ENCODE data around the gene MAPRE2. TPM values are rescaled to one million over a fixed set of nuclear protein-coding genes. Genes with fewer than 3 reads are reported as not detected.

The MAPRE2 gene
- total and polyA plus RNA-seq, 2 experiments from 2014 or later = 11.2 to 16.1 TPM

DNA sequence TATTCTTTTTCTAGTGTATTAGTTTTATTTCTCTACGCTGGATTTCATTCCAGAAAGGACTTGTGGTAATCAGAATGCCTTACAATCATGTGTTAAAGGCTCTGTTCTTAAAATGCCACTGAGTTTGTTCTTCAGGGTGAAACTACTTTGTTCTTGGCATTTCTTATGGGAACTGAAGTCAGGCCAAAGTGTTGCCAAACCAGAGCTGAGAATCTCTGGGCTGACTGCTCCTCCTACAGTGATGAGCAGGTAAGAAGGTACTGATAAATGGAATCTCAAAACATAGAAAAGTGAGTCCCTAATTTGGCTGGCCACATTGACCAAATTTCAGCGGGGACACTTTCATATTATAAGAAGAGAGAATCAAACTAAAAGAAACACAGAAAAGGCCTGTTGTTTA lies 144.6 kb downstream of the MAPRE2 start:
- no peaks in the 10 kb centered on the region for H4K20me1 ChIP-seq (ENCODE audit: insufficient read depth)
- TF ChIP-seq EZH2 (IDR thresholded peaks at IDR 0.05; ENCODE audit: insufficient read depth, poor library complexity, severe bottlenecking) = no peak
- TF ChIP-seq EZH2phosphoT487 (IDR thresholded peaks at IDR 0.05; ENCODE audit: insufficient read depth, low read depth) = no peak
- 50 to 64% methylated on average over 2 of the region's 2 CpGs for WGBS, 2 experiments (ENCODE audit: low coverage in 1 of 2, low lambda C conversion rate in 2 of 2, missing lambda C conversion rate in 2 of 2)
- H3K79me2 ChIP-seq (ENCODE audit: insufficient read depth) = no peaks in the 10 kb centered on the region
- H3K36me3 ChIP-seq (ENCODE audit: low read depth) = no peaks in the 10 kb centered on the region
- no peak overlapping the region for H3K9ac ChIP-seq
- H3K9me3 ChIP-seq (ENCODE audit: low read depth) = no peaks in the 10 kb centered on the region
- no peaks in the 10 kb centered on the region for H3F3A ChIP-seq (ENCODE audit: insufficient read depth)
- H2AFZ ChIP-seq = no peak overlapping the region
- H3K4me3 ChIP-seq = no peak overlapping the region
- H3K4me2 ChIP-seq (ENCODE audit: unreplicated experiment) = no peak overlapping the region
- no peaks in the 10 kb centered on the region for H3K4me1 ChIP-seq (ENCODE audit: insufficient read depth)
- H3K9me2 ChIP-seq (ENCODE audit: insufficient read depth) = no peaks in the 10 kb centered on the region
- no peaks in the 10 kb centered on the region for H3K27me3 ChIP-seq (replicated peaks; ENCODE audit: insufficient read depth)
- no peak overlapping the region for H3K27ac ChIP-seq
- in situ Hi-C loops (cut with MboI) = no loop called here
- no peak for DNase-seq

DNA sequence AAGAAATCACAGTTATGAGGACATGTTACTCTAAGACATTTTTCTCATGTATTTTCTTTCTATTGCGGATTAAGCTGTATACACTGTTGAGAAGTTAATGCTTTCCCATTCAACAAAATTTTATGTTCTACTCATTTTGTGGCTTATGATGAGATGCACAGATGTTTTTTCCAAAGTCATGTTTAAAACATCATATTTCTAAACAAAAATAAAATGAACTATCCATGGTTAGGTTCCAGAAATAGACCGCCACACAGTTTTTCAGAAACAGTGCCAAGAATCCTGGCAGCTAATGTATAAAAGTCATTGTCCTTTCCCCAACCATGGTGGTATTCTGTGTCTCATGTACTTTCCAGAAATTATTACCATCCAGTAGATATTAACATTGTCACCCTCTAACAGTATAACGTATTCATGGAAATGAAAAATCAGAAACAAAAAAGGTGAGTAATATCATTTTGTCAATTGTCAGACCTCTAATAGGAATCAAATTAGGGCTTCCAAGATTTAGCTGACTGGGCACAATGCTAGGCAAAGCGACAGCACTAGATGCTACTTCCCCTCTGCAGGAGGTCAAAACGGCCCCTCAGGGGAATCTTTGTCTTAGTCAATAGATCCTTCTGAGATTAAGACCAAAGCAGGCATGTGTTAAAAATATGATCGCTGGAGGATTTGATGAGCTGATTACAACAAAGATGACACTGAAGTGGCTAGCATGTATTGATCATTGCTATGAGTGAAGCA lies 145.2 kb downstream of the MAPRE2 start:
- H3K36me3 ChIP-seq (ENCODE audit: low read depth) = no peaks in the 10 kb centered on the region
- no peak overlapping the region for H3K27ac ChIP-seq
- no peak overlapping the region for H3K9ac ChIP-seq
- no peaks in the 10 kb centered on the region for H3F3A ChIP-seq (ENCODE audit: insufficient read depth)
- in situ Hi-C loops (cut with MboI) = no loop called here
- no peaks in the 10 kb centered on the region for H3K9me2 ChIP-seq (ENCODE audit: insufficient read depth)
- no peaks in the 10 kb centered on the region for H3K9me3 ChIP-seq (ENCODE audit: low read depth)
- no peaks in the 10 kb centered on the region for H3K79me2 ChIP-seq (ENCODE audit: insufficient read depth)
- no peaks in the 10 kb centered on the region for H3K4me1 ChIP-seq (ENCODE audit: insufficient read depth)
- no peak for DNase-seq
- no peaks in the 10 kb centered on the region for H3K27me3 ChIP-seq (replicated peaks; ENCODE audit: insufficient read depth)
- no peak overlapping the region for H2AFZ ChIP-seq
- WGBS, 2 experiments (ENCODE audit: low coverage in 1 of 2, low lambda C conversion rate in 2 of 2, missing lambda C conversion rate in 2 of 2) = 66 to 71% methylated on average over 6 of the region's 6 CpGs
- no peaks in the 10 kb centered on the region for H4K20me1 ChIP-seq (ENCODE audit: insufficient read depth)
- H3K4me3 ChIP-seq = no peak overlapping the region
- TF ChIP-seq EZH2phosphoT487 (IDR thresholded peaks at IDR 0.05; ENCODE audit: insufficient read depth, low read depth) (no peak), EZH2 (IDR thresholded peaks at IDR 0.05; ENCODE audit: insufficient read depth, poor library complexity, severe bottlenecking) (no peak)
- no peak overlapping the region for H3K4me2 ChIP-seq (ENCODE audit: unreplicated experiment)

- 4 to 7% methylated on average over 1 of the region's 1 CpG for WGBS, 2 experiments (ENCODE audit: low coverage in 1 of 2, low lambda C conversion rate in 2 of 2, missing lambda C conversion rate in 2 of 2)
- Histone ChIP-seq H3K27ac (no peak overlapping the region), H3F3A (ENCODE audit: insufficient read depth) (no peaks in the 10 kb centered on the region), H3K4me2 (ENCODE audit: unreplicated experiment) (no peak overlapping the region), H3K36me3 (ENCODE audit: low read depth) (no peaks in the 10 kb centered on the region), H3K4me1 (ENCODE audit: insufficient read depth) (no peaks in the 10 kb centered on the region), H3K4me3 (no peak overlapping the region), H3K27me3 (replicated peaks; ENCODE audit: insufficient read depth) (no peaks in the 10 kb centered on the region), H2AFZ (no peak overlapping the region), H3K9ac (no peak overlapping the region), H3K79me2 (ENCODE audit: insufficient read depth) (no peaks in the 10 kb centered on the region), H4K20me1 (ENCODE audit: insufficient read depth) (no peaks in the 10 kb centered on the region), H3K9me2 (ENCODE audit: insufficient read depth) (no peaks in the 10 kb centered on the region), H3K9me3 (ENCODE audit: low read depth) (no peaks in the 10 kb centered on the region)
- no peak for DNase-seq
- in situ Hi-C loops (cut with MboI) = no loop called here
- no peak for TF ChIP-seq EZH2phosphoT487 (IDR thresholded peaks at IDR 0.05; ENCODE audit: insufficient read depth, low read depth)
Measured at GRCh38 chr18:35189510-35189909, 148.3 kb downstream of the MAPRE2 start.

DNA sequence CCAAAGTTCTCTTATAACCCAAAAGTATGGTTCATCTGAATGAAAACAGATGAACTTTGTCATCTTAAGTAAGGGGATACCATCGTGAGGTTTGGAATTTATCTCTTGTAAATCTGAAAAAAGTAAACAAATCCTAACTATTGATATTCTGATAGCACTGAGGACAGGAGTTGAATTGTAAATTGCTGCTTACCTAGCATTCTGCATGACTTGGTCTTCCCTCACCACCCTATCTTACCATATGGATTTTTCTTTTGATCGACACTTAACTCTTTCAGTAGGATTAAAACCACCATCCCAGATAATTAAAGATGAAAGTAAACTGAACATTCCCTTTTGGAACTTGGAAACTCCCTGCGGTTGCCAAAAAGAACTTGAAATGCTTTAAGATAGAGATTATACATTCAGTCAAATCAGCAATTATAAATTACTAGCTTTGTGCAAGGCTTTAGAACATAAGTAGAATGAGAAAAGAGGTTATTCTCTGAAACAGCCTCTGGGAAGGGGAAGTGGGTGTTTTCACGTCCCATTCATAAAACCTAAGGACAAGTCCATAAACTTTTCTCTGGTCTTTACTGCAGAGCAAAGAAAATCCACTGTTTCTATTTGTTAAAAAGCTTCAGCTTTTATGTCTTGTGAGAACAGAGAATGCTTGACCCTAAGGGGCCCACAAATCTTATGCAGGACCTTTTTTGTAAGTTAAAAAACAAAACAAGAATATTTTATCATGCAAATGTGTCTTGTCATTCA lies 149.9 kb downstream of the MAPRE2 start:
- no peak overlapping the region for H3K4me3 ChIP-seq
- in situ Hi-C loops (cut with MboI) = no loop called here

More for the DNA sequence above, 149.9 kb downstream of the MAPRE2 start:
- Histone ChIP-seq H3K9ac (no peak overlapping the region), H3F3A (ENCODE audit: insufficient read depth) (no peaks in the 10 kb centered on the region), H3K4me2 (ENCODE audit: unreplicated experiment) (no peak overlapping the region), H3K79me2 (ENCODE audit: insufficient read depth) (no peaks in the 10 kb centered on the region), H2AFZ (no peak overlapping the region), H3K9me3 (ENCODE audit: low read depth) (no peaks in the 10 kb centered on the region), H3K27me3 (replicated peaks; ENCODE audit: insufficient read depth) (no peaks in the 10 kb centered on the region), H3K36me3 (ENCODE audit: low read depth) (no peaks in the 10 kb centered on the region), H3K9me2 (ENCODE audit: insufficient read depth) (no peaks in the 10 kb centered on the region), H3K4me1 (ENCODE audit: insufficient read depth) (no peaks in the 10 kb centered on the region), H4K20me1 (ENCODE audit: insufficient read depth) (no peaks in the 10 kb centered on the region), H3K27ac (no peak overlapping the region)
- WGBS, 2 experiments (ENCODE audit: low coverage in 1 of 2, low lambda C conversion rate in 2 of 2, missing lambda C conversion rate in 2 of 2) = 69 to 71% methylated on average over 4 of the region's 4 CpGs
- no peak for DNase-seq
- TF ChIP-seq EZH2phosphoT487 (IDR thresholded peaks at IDR 0.05; ENCODE audit: insufficient read depth, low read depth) (no peak), EZH2 (IDR thresholded peaks at IDR 0.05; ENCODE audit: insufficient read depth, poor library complexity, severe bottlenecking) (no peak)
